GM12874 (cell line): ENCODE measurements around the gene EEF1AKMT3.

Experiments used
- CTCF ChIP-seq: IDR thresholded peaks from 2 replicates; pipeline ENCODE4 v1.5.1; 2011; ENCODE audit warnings: low read depth, mild to moderate bottlenecking, control low read depth, low read length, moderate library complexity; ENCODE audit not compliant: insufficient read depth

Gene EEF1AKMT3

GRCh38 chr12:57726151-57726883, 46.1 kb upstream of the EEF1AKMT3 start:
- TF ChIP-seq CTCF, result peak; percentile 25; the same call in 1 of the 2 replicates

GRCh38 chr12:57726884-57727757, 45.3 kb upstream of the EEF1AKMT3 start:
- TF ChIP-seq CTCF, result no peak

- no peak for TF ChIP-seq CTCF
Observed at GRCh38 chr12:57727758-57728395, 44.5 kb upstream of the EEF1AKMT3 start.

- no peak for TF ChIP-seq CTCF
Observed at GRCh38 chr12:57729321-57729844, 43.0 kb upstream of the EEF1AKMT3 start.

- TF ChIP-seq CTCF, result no peak
Observed at GRCh38 chr12:57730336-57731067, 41.9 kb upstream of the EEF1AKMT3 start.

GRCh38 chr12:57731411-57732080, 40.9 kb upstream of the EEF1AKMT3 start:
- no peak for TF ChIP-seq CTCF
